CD8-positive, alpha-beta memory T cell (primary cell): ENCODE data around the gene TDRD3. TPM values are rescaled to one million over a fixed set of nuclear protein-coding genes. Genes with fewer than 3 reads are reported as not detected.

Source experiments
- CTCF ChIA-PET: fragments of 350-600 bp; sonication (Branson Sonifier 250); formaldehyde crosslinking; loops from one replicate; lab custom pipeline; 2021; ENCODE audit warnings: antibody characterized with exemption; lab: Charles Lee
- POLR2A ChIA-PET: fragments of 350-600 bp; sonication (Branson Sonifier 250); formaldehyde crosslinking; loops from one replicate; lab custom pipeline; 2021; ENCODE audit warnings: antibody characterized with exemption; lab: Charles Lee
- DNase-seq, 5 donors: peaks; one replicate each; pipeline versions ENCODE4 v3.0.0 to v3.0.0-alpha.2; 2020 to 2022; ENCODE audit warnings: mixed read lengths in 1 of 5
- H3K27ac ChIP-seq: one replicate; pipeline ENCODE4 v1.7.0; 2013; ENCODE audit warnings: low read depth, mild to moderate bottlenecking, low read length, moderate library complexity
- H3K27me3 ChIP-seq: 2 replicates; pipeline ENCODE4 v1.7.0; 2013; ENCODE audit warnings: low read length, mild to moderate bottlenecking; ENCODE audit not compliant: insufficient read depth, poor library complexity, severe bottlenecking
- H3K36me3 ChIP-seq: 2 replicates; pipeline ENCODE4 v1.7.0; 2013; ENCODE audit warnings: mild to moderate bottlenecking, low read length, moderate library complexity; ENCODE audit not compliant: insufficient read depth
- H3K4me1 ChIP-seq: 2 replicates; pipeline ENCODE4 v1.7.0; 2013; ENCODE audit warnings: mild to moderate bottlenecking, low read length, moderate library complexity; ENCODE audit not compliant: insufficient read depth
- H3K4me3 ChIP-seq: 2 replicates; pipeline ENCODE4 v1.7.0; 2013; ENCODE audit warnings: mild to moderate bottlenecking, low read length
- H3K9me3 ChIP-seq: 2 replicates; pipeline ENCODE4 v1.7.0; 2013; ENCODE audit warnings: mild to moderate bottlenecking, low read length
- H3K27ac Mint-ChIP-seq, 8 donors: one replicate each; pipeline ENCODE4 v1.8.0; 2020 to 2021; ENCODE audit warnings: mixed read lengths in 8 of 8, mild to moderate bottlenecking in 6 of 8, inconsistent platforms in 3 of 8, moderate library complexity in 3 of 8
- H3K27me3 Mint-ChIP-seq, 2 donors: one replicate each; pipeline ENCODE4 v1.8.0; 2020 to 2021; ENCODE audit warnings: mixed read lengths in 2 of 2, mild to moderate bottlenecking in 1 of 2, moderate library complexity in 1 of 2
- H3K36me3 Mint-ChIP-seq, 3 donors: one replicate each; pipeline ENCODE4 v1.8.0; 2020 to 2021; ENCODE audit warnings: mixed read lengths in 3 of 3, inconsistent platforms in 1 of 3, mild to moderate bottlenecking in 1 of 3
- H3K4me1 Mint-ChIP-seq, 3 donors: one replicate each; pipeline ENCODE4 v1.8.0; 2020 to 2021; ENCODE audit warnings: mixed read lengths in 3 of 3, inconsistent platforms in 1 of 3, mild to moderate bottlenecking in 1 of 3
- H3K4me3 Mint-ChIP-seq, 7 donors: one replicate each; pipeline ENCODE4 v1.8.0; 2020 to 2021; ENCODE audit warnings: mixed read lengths in 7 of 7, mild to moderate bottlenecking in 6 of 7, moderate library complexity in 4 of 7, inconsistent platforms in 2 of 7
- H3K9me3 Mint-ChIP-seq, 5 donors: one replicate each; pipeline ENCODE4 v1.8.0; 2020 to 2022; ENCODE audit warnings: mixed read lengths in 5 of 5, mild to moderate bottlenecking in 3 of 5, moderate library complexity in 2 of 5, inconsistent platforms in 1 of 5
- polyA plus RNA-seq: library from polyadenylated mRNA; unstranded; fragments of 300-500 nt; fragmentation: Illumina TruSeq; gene quantifications from one replicate; pipeline ENCODE4 v1.2.3, GENCODE V29; 2021
- total RNA-seq, 2 experiments: library from RNA; stranded (reverse); gene quantifications; one replicate each; pipeline ENCODE4 v1.2.3, GENCODE V29; 2021

TDRD3 gene
- total and polyA plus RNA-seq, 3 experiments from 2014 or later = 8.7 to 22.7 (median 21.2) TPM

GRCh38 chr13:60617991-60618733 lies 221.1 kb downstream of the TDRD3 start:
- Histone ChIP-seq H3K9me3 (no peaks in the 10 kb centered on the region), H3K4me1 (no peaks in the 10 kb centered on the region), H3K27ac (no peak overlapping the region), H3K4me3 (no peak overlapping the region), H3K36me3 (no peaks in the 10 kb centered on the region), H3K27me3 (no peaks in the 10 kb centered on the region)
- Mint-ChIP-seq H3K4me1 (no peaks in the 10 kb centered on the region), H3K9me3 (peaks cover 0 to 5% (median 0%) of the 10 kb centered on the region in 5 donors), H3K36me3 (no peaks in the 10 kb centered on the region), H3K27me3 (peaks cover 0 to 15% of the 10 kb centered on the region in 2 donors), H3K27ac (no peak overlapping the region), H3K4me3 (no peak overlapping the region)
- ChIA-PET POLR2A (no interaction called here), CTCF (no interaction called here)
- DNase-seq = no peak

DNA sequence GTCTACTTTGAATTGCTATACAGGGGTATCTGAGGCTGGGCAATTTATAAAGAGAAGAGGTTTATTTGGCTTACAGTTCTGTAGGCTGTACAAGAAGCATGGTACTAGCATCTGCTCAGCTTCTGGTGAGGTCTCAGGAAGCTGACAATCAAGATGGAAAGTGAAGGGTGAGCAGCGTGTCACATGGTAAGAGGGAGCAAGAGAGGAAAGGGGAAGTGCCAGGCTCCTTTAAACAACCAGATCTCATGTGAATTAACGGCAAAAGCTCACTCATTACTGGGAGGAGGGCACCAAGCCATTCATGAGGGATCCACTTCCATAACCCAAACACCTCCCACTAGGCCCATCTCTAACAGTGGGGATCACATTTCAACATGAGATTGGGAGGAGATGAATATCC lies 222.4 kb downstream of the TDRD3 start:
- H3K4me1 Mint-ChIP-seq = no peaks in the 10 kb centered on the region
- H3K9me3 ChIP-seq = no peaks in the 10 kb centered on the region
- DNase-seq = no peak
- peaks cover 0 to 19% of the 10 kb centered on the region in 2 donors for H3K27me3 Mint-ChIP-seq
- no peaks in the 10 kb centered on the region for H3K36me3 Mint-ChIP-seq
- no peak overlapping the region for H3K27ac ChIP-seq
- no peaks in the 10 kb centered on the region for H3K36me3 ChIP-seq
- ChIA-PET POLR2A (no interaction called here), CTCF (no interaction called here)
- no peaks in the 10 kb centered on the region for H3K27me3 ChIP-seq
- no peak overlapping the region for H3K4me3 Mint-ChIP-seq
- H3K4me1 ChIP-seq = no peaks in the 10 kb centered on the region
- peak overlapping the region in 1 of 8 donors; percentile 78 for H3K27ac Mint-ChIP-seq
- peaks cover 0 to 5% (median 0%) of the 10 kb centered on the region in 5 donors for H3K9me3 Mint-ChIP-seq
- no peak overlapping the region for H3K4me3 ChIP-seq

DNA sequence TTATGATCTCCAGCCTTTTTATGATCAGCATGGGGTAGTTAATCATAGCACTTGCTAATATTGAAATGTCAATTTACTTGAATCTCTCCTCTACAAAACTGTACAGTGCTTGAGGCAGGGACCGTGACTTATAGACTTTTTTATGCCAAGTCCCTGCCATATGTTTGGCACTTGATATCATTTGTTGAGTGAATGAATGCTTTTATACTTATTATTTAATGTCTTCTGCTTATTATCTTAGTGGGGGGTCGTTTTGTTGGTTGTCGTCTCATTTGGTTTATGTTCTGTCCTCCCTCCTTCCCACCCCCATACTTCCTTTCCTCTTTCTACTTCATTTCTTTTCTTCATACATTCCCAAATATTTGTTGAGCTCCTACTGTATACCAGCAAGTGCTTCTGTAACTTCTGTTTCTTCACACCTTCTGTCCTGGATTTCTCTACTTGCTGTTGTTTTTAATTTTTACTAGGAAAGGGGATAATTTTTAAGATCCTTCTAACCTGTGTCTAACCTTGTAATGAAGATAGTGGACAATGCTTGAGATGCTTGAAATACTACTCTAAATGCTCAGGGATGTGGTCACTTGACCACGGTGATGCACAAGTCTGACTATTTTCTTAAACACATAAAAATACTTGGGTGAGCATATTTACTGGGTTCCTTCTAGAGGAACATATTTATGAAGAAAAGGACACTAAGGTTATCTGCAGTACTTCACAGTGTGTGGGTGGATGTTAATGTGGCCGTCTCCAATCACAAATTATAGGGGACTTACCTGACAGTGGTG lies 223.8 kb downstream of the TDRD3 start:
- DNase-seq = no peak
- H3K27ac ChIP-seq = no peak overlapping the region
- Mint-ChIP-seq H3K27ac (no peak overlapping the region), H3K4me3 (no peak overlapping the region), H3K36me3 (no peaks in the 10 kb centered on the region), H3K4me1 (no peaks in the 10 kb centered on the region), H3K9me3 (peaks cover 0 to 3% (median 0%) of the 10 kb centered on the region in 5 donors), H3K27me3 (peaks cover 4 to 23% of the 10 kb centered on the region in 2 donors)
- H3K36me3 ChIP-seq = no peaks in the 10 kb centered on the region
- no peaks in the 10 kb centered on the region for H3K27me3 ChIP-seq
- CTCF ChIA-PET = no interaction called here
- H3K4me3 ChIP-seq = no peak overlapping the region
- POLR2A ChIA-PET = no interaction called here
- H3K4me1 ChIP-seq = no peaks in the 10 kb centered on the region
- H3K9me3 ChIP-seq = no peaks in the 10 kb centered on the region

DNA sequence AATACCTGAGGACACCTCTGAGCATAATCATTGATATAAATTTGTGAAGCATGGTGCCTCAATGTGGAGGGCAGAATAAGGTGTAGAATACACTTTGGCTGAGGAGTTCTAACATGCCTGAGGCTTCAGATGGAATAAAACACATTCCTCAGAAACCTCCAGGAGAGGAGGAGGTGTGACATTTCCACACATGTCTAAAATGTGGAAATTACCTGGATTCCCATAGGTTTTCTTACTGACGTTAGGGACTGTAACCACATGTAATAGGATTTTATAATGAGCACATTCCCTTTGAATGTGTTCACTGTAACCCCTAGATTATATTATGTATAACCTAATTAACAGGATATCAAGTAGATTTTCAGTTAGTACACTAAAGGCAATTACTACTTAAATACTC lies 226.1 kb downstream of the TDRD3 start:
- H3K4me1 ChIP-seq = no peaks in the 10 kb centered on the region
- POLR2A ChIA-PET = no interaction called here
- H3K27me3 ChIP-seq = no peaks in the 10 kb centered on the region
- Mint-ChIP-seq H3K9me3 (peaks cover 0 to 3% (median 0%) of the 10 kb centered on the region in 5 donors), H3K27ac (no peak overlapping the region), H3K36me3 (no peaks in the 10 kb centered on the region), H3K4me1 (no peaks in the 10 kb centered on the region), H3K27me3 (peaks cover 4 to 17% of the 10 kb centered on the region in 2 donors), H3K4me3 (no peak overlapping the region)
- H3K27ac ChIP-seq = no peak overlapping the region
- DNase-seq = no peak
- H3K36me3 ChIP-seq = no peaks in the 10 kb centered on the region
- no peak overlapping the region for H3K4me3 ChIP-seq
- CTCF ChIA-PET = no interaction called here
- H3K9me3 ChIP-seq = no peaks in the 10 kb centered on the region

Other genes starting within 250 kb of the TDRD3 start
- 10 to 100 TPM; 14.6 to 15.4 TPM for gene DIAPH3, start 233.3 kb upstream of the TDRD3 start, total RNA-seq
- 0.08 TPM for gene DIAPH3, start 233.3 kb upstream of the TDRD3 start, polyA plus RNA-seq